Bone marrow (tissue), 2 donors: Measurements from ENCODE around the gene NFYA.
"Not testable (repeated sequence)": the region's sequence is repeated elsewhere in the genome, so short reads cannot be mapped to it uniquely, and the experiment has no call there.

ENCODE experiments used
- DNase-seq, 2 donors: peaks; one replicate each; lab custom pipeline; 2025; lab: John Stamatoyannopoulos, UW

Gene NFYA

DNA sequence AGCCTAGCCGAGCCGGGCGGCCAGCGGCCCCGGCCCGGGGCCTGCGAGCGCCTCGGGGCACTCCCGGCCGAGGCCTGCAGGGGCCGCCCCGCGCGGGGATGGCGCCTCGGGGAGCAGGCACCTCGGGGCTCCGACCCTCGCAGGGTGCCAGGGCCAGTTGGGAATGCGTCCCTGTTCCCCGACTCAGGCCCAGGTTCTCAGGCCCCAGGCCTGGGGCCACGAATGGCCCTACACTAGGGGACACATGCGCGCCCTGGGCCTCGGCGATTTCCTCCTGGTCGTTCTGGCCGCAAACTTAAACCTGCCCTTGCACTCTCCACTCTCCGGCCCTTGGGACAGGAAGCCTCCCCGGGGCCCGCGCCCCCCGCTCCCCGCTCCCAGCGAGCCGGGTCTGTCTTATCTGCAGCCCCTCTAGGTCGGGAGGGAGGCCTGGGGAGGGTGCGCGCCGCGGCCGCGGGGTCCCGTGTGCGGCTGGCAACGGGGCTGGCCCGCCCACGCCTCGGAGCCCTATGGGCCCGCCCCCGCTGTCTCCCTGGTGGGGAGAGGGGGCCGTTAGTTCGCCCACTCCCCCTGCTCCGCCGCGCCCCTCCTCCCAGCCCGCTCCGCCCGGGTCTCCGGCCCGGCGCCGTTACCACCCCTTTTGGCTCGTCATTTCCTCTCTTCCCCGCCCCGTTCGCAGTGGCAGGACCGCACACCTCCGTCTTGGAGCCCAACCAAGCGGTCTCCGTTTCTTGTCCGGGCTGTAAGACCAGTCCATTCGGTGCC, 611 bp downstream of the NFYA start:
- DNase-seq: peak; percentile 59 to 63

DNA sequence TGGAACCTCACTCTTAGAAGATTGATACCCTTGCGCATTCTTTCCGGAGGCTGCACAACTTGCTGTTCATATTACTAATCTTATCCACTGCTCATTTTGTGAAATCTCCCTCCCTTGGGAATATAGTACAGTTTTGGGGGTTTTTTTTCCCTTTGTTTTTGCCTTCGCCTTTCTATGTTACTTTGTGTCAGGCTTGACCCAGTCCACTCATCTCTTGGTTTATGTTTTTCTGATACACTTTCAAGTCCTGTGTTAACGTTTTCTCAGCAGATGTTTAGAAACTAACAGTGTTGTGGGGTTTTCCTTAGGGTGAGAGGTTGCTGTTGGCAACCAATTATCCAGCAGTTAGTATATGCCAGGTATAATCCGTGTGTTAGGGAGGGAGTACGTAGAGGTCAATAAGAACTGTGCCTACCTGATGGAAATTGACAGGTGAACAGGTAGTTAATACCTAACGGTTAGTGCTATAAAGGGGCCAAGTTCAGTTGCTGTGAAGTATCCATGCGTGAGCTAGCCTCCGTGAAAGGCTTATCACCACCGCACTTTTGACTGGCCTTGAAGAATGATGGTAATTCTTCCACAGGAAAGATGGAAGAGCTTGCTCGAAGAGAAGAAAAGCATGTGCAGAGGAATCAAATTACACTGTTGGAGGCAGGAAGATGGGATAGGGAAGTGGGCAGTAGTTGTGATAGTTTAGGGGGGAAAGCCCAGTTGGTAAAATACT, 1.4 kb downstream of the NFYA start:
- no peak for DNase-seq

DNA sequence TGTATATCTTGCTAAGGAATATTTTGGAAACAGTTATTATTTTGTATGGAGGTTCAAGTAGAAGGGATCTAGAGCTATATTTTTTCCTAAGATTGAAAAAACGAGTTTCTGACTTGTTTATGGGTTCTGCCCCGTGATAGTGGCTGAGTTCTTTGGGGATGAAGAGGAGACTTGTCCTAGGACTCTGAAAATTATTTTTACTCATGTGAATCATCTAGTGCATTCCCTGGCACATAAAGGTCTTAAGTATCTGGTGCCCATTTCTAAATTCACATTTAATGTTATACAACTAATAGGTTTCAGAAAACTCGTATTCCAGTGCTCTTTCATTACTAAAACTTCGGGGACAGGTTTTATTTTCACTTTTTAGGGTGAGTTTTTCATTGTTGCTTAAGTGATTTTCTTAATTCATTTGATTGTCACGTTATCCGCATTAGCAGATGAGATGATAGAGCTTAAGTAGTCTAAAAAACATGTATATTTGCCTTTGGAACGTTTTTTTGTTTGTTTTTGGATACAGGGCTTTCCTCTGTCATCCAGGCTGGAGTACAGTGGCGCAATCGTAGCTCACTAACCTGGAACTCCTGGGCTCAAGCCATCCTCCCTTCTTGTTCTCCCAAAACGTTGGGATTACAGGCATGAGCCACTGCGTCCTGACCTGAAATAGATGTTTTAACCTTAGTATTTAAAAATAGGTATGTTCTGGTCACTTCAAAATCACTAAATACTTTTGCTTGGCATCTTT, 2.1 kb downstream of the NFYA start:
- no peak for DNase-seq

DNA sequence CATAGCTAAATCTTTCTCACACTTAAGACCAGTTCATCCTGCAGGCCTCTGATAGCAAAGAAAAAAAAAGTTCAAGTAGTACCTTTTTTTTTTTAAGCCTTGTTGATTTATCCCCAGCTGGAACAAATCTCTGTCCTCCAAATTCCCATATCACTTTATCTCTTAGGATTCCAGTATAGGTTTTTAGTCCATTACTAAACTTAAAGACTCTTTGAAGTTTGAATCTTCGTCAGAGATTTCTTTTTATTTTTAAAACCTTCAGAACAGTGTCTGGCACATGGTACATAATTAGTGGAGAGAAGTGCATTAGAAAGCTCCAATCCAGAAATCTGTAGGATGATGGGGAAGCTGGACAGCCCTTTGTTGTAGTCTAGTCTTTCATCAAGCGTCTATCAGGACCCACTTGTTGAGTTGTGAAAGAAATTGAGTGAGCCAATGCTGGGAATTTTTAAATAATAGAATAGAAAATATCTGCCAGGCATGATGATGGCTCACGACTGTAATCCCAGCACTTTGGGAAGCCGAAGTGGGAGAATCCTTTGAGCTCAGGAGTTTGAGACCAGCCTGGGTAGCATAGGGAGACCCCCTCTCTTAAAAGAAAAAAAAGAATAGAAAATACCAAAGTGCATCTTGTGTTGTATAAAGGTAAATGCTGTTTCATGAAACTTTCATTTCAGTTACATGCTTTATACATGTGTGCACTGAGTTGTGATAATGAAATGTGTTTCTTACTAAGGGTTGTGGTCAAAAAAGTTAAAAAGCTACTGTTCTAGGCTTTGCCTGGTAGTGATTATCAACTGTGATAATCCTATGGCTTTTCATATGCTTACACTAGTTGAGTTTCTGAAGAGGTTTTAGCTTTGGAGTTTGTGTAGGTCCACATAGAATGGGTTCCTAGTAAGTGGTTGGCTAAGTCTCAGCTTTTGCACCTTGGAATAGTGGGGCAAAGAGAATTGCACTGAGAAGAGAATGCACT, 3.2 kb downstream of the NFYA start:
- DNase-seq: no peak

DNA sequence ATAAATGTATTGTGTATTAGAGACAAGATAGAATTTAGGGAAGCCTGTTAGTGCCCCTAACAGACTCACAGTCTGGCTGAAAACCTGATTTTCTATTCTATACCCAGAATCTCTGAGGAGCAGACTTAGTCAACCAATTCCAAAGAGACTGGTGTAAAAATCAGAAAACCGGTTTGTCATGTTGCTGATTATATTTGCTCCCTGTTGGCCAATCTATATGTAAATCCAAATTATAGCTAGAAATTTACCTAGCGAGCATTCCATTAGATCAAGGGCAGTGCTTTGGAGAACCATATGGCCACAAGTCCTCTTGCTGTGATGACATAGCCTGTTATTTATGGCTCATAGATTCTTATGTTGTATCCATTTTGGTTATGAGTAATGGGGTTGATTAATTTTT, 4.8 kb downstream of the NFYA start:
- no peak for DNase-seq

DNA sequence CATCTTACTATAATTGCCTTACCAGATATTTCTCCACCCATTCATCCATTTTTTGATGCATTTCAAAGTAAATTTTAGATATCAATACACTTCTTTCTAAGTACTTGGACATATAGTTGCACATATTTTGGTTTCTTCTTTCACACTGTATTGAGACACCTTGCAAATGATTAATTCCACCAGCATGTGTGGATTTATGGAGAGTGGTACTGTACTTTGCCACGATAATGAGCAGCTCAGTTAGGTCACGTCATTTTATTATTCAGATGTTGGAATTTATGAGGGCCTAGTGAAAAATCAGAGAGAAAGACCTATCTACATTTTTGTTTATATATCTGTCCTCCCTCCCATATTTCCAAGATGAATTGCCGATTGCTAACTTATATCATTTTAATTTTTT, 5.3 kb downstream of the NFYA start:
- DNase-seq: no peak

DNA sequence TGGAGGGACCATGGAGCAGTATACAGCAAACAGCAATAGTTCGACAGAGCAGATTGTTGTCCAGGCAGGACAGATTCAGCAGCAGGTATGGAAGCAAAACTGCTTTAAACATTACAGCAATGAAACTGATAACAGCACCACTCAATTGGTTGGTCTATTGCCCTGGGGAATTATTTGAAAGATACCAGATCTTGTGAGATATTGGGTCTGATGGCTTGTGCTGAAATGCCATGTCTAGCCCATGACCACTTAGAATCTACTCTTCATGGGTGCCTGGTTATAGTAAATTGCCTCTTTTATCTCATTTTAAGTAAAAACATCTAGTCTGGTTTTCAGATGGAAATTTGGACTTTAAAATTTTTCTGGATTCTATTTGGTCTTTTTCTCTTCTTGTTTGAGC, 6.3 kb downstream of the NFYA start:
- DNase-seq: no peak

DNA sequence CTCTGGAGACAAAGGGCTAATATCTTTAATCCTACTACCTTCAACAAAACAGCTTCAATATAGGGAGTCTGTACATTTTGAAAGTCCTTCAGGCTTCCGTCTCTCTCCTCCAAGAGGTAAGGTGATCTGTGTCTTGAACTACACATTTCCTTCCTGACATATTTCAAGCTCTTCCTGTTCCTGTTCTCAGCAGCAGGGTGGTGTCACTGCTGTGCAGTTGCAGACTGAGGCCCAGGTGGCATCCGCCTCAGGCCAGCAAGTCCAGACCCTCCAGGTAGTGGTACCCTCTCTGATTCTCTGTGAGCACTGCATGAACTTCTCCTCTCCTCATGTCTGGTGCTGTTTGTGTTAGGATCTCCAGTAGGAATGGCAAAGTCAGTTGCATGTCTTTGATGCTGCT, 7.8 kb downstream of the NFYA start:
- no peak for DNase-seq

DNA sequence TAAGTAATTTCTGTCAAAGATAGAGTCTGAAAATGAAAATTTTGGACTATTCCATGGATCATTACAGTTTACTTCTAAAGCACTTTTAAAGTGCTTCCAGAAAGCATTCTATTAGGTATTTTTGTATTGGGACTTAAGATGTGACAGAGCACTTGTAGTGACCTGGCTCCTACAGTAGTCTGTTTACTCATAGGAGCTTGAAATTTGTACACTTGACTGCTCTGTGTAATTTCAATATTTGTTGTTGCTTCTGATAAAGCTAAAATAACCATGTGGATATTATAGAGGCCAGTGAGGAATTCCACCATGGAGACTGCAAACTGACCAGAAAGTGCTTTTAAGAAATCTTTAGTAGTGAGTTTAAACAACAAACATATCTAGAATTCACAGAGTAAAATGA, 10.3 kb downstream of the NFYA start:
- no peak for DNase-seq

DNA sequence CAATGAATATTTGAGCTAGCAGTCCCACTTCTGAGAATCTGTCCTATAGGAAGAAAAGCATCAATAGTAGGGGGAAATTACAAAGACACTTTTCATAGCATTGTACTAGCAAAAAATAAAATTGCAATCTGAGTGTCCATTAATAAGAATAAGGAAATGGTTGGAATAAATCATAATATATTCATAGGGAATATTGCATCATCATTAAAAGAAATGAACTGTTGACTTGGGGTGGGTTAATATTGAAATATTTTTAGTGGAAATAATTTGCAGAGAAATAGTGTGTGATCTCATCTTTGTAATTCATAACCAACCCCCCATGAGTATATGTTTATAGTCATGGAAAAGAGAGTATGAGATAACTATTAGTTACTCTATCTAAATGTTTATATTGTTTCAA, 12.4 kb downstream of the NFYA start:
- no peak for DNase-seq

DNA sequence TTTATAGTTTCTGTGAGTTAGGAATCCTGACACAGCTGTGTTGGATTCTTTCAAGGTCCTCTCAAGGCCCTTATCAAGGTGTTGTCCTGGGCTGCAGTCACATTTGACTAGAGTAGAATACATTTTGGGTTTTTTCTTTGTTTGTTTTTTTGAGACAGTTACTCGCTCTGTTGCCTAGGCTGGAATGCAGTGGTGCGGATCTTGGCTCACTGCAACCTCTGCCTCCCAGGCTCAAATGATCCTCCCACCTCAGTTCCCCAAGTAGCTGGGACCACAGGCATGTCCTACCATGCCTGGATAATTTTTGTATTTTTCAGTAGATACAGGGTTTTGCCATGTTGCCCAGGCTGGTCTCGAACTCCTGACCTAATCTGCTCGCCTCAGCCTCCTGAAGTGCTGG, 15.7 kb downstream of the NFYA start:
- DNase-seq: no peak

DNA sequence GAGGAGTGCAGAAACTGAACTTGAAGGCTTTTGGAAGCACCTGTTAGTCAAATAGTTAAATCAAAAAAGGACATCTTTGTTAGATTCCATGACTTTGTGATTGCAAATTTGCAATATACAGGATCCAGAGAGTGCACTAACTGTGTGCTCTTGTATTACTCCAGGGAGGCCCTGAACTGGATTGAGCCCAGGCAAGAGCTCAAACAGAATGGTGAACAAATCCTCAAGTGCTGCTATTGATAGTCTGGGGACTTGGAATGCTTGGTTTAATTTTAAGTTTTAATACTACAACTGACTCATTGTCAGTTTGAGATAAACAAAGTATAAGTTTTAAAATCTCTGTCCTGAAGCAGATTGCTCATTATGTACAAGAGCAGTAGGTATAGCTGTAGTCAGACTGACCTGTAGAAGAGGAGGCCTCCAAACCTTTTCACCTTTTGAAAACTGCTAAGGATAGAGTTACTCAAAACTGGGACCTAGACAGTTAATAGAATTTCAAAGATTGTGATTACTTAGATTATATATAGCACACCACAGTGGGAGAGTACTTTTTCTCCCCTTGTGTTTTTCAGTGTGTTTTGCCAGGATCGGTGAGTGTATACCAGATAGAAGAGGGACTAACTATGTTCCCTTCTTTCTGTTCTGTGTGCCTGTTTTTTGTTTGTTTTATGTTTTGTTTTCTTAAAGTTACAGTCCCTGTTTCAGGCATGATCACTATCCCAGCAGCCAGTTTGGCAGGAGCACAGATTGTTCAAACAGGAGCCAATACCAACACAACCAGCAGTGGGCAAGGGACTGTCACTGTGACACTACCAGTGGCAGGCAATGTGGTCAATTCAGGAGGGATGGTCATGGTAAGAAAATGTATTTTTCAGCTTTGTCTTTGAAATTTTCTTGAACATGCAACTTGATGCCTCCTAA, 18.3 kb downstream of the NFYA start:
- DNase-seq: no peak

DNA sequence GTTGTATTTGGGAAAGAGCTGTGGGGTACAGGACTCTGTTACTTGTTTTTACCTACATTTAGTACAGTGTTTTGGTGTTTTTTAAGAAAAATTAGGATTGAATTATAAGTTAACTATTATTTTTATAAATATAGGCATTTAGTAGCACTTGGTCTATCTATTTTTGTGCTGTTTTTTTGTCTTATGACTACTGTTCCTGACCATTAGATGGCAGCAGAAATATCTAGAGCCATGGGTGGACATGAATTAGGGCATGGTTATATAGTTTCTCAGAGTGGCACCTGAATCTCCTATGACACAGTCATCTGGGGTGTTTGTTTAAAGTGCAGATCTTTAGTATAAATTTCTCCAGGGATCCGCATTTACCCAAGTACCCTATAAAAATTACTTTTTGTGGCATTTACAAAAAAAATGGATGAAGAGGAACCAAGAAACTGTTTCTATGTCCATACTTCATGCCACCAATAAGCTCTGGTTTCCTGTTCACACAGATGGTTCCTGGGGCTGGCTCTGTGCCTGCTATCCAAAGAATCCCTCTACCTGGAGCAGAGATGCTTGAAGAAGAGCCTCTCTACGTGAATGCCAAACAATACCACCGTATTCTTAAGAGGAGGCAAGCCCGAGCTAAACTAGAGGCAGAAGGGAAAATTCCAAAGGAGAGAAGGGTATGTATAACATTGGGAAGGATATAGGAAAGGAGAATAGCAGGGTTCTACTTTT, 19.8 kb downstream of the NFYA start:
- DNase-seq: no peak

DNA sequence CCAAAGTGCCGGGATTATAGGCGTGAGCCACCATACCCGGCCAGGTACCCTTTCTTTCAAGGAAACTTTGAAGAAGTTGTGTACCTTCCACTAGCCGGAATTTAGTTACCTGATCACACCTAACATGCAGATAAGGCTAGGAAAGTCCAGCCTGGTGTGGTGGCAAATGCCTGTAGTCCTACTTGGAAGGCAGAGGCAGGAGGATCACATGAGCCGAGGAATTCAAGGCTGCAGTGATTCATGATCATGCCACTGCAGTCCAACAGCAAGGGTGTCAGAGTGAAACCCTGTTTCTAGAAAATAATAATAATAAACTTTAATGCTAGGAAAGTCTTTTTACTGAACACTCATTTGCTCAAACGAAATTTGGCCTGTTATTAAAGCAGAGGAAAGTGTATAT, 21.0 kb downstream of the NFYA start:
- DNase-seq: no peak

DNA sequence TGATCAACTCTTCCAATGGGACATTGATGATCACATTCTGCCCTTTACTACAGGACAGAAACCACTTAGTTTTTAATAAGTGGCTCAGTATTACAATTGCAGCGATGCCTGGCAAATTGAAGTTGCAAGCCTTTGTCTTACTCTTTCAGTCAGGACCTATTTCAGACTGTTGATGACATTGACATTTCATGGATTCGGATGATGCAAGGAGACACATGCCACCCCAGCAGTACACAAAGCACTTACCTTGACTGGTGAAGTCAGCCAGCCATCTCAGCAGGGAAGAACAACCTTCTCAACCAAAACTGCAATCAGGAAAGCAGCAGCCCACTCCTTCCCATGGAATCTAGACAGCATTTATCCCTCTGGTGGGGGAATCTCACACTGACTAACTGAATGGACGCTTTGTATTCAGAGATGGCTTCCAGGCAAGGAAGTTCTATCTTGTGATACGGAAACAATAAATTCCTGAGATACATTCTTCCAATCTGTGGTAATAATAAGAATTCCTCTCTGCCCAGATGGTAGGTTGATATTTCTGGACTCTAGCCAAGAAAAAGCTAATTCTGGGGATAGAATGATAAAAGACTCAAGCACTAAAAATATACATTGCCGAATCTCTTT, 24.8 kb downstream of the NFYA start:
- DNase-seq: no peak

DNA sequence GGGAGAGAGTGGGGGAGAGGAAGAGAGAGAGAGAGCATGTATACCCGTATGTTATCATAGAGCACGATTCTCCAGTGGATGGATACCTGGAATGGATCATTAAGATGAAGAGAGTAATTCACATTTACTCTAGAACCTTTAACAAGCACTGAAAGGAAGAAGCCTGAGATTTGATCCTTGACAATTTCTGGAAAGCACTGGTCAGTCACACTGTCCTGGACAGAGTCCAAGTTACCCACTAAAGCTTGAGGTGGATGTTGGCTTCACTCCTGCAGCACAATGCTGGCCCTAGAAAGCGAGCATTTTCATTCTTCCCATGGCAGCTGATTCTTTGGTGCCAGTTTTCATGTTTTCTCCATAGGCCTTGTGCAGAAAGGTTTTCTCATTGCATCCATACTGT, 25.6 kb downstream of the NFYA start:
- DNase-seq: no peak

DNA sequence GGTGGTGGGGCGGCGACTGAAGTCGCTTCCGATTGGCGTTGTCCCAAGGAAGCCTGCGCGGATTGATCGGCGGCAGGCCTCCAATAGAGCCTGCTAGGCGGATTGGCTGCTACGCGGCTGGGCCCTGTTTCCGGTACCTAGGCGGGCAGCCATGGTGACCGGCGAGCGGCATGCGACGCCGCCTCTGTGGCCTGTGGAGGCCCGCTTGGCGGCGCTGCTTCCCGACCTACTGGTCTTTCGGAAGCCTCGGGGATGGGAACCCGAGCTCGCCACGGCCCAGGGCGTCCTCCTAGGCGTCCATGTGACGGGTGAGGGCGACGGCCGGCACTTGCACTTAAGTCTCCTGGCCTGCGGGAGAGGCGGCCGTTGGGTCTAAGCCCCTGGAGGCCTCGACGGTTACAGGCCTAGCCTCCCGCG, 28.1 kb downstream of the NFYA start:
- no peak for DNase-seq

DNA sequence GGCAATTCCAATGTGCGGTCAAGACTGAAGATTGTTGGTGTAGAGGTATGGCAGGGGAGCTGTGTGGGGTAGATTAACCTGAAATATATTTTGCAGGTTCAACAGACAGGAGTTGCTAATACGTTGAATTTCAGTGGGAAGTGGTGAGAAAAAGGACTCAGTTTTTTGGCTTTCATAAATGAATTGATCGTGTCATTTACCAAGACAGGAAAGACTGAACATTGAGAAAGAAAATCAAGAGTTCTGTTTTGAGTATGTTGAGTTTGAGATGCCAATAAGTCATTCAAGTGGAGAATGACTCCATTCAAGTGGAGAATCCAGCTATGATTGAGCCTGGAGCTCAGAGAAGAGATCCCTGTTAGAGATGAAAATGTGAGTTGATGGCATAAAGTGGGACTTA, 31.1 kb downstream of the NFYA start:
- no peak for DNase-seq

DNA sequence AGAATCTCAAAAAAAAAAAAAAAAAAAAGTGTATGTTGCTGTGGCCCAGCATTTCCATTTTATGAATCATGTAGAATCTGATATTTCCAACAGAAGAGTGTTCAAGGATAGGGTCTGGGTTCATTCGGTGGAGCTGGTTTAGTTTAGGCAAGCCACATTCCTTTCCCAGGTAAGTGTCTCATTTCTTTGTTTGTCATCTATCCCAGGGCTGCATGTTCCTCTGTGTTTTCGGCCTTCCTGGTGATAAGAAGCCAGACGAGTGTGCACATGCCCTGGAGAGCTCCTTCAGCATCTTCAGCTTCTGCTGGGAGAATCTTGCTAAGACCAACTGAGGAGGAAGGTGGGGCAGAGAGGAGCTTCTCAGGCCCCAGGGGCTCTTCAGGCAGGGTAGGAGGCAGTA, 38.2 kb downstream of the NFYA start:
- no peak for DNase-seq

DNA sequence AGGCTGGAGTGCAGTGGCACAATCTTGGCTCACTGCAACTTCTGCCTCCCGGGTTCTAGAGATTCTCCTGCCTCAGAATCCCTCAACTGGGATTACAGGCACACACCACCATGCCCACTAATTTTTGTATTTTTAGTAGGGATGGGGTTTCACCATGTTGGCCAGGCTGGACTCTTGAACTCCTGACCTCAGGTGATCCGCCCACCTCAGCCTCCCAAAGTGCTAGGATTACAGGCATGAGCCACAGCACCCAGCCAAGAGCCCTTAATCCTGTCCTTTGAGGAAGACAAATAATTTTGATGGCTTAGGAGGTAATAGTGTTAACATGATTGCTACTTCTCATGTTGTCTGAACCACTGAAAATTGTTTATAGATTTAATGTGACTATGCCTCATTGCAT, 42.3 kb downstream of the NFYA start:
- DNase-seq: not testable (repeated sequence)
